Lower leg skin (tissue), 4 donors: ENCODE results near the gene AP1B1. TPM values are rescaled to one million over a fixed set of nuclear protein-coding genes. Genes with fewer than 3 reads are reported as not detected.
A peak's percentile ranks its signal among the peaks of the same experiment; 100 is the strongest.
"Not testable (repeated sequence)": the region's sequence is repeated elsewhere in the genome, so short reads cannot be mapped to it uniquely, and the experiment has no call there.

Source experiments
- DNase-seq, 2 donors: peaks; one replicate each; pipeline ENCODE4 v3.0.0-alpha.2; 2019; ENCODE audit warnings: low spot score in 2 of 2
- H3K4me3 ChIP-seq: fragments of 200-600 bp; sonication (generic); 2 replicates; pipeline ENCODE4 v1.5.1; 2017; ENCODE audit warnings: mild to moderate bottlenecking, low read depth; ENCODE audit not compliant: poor library complexity, severe bottlenecking
- POLR2A ChIP-seq, 2 donors: fragments of 450-650 bp; IDR thresholded peaks; one replicate each; pipeline ENCODE4 v1.6.1; 2016 to 2017; ENCODE audit warnings: antibody characterized with exemption in 2 of 2, mild to moderate bottlenecking in 1 of 2, moderate library complexity in 1 of 2
- WGBS, 2 donors: methylation state at CpG; one replicate each; pipeline ENCODE4 v1.1.5; 2018; 5-methylcytosine and 5-hydroxymethylcytosine counted together
- intact Hi-C: fragments of 100-400 bp; cut with DNase I; formaldehyde crosslinking; loops from one replicate; pipeline ENCODE4 v1.15.0; 2023; ENCODE audit warnings: low total_unique reads
- total RNA-seq, 4 donors: library from RNA; depleted of rRNA; stranded (reverse); fragments of >200 nt; gene quantifications; one replicate each; pipeline ENCODE4 v1.1.0, GENCODE V29; 2016
- TF ChIP-seq, protein P1 (sequence below), 3 donors: fragments of 450-650 bp; IDR thresholded peaks; one replicate each; pipeline ENCODE4 v1.5.1; 2016; ENCODE audit warnings: antibody characterized with exemption in 3 of 3, mild to moderate bottlenecking in 3 of 3, moderate library complexity in 2 of 3

AP1B1 gene
- total RNA-seq, 4 donors from 2014 or later, result 65.4 to 95.5 (median 79.0) TPM

DNA sequence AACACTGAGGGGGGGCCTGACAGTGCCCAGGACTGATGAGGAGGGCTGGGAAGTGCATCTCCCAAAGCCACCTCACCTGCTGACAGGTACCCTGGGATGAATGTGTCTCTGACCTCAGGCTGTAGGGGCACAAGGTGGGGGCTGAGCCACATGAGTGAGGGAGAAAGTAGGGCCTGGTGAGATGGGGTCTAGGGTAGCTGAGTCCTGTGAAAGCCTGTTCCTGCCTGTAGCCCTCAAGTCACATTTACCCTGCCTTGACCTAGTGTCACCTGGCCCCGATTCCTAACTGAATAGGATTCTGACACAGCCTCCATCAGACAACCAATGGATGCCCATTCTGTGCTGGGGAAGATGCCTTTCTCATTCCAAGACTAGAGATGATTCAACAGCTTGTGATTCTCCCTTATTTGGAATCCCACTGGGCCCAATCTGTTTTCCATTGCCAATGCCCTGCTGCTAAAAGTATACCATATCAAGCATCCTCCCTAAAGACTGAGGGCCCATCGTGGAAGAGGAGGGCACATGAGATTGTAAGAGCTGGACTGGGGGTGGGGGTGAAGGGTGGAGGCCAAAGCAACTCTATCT, 38.9 kb upstream of the AP1B1 start:
- WGBS, 2 donors, result 73 to 80% methylated on average over 2 of the region's 2 CpGs
- intact Hi-C loops, result no loop called here

DNA sequence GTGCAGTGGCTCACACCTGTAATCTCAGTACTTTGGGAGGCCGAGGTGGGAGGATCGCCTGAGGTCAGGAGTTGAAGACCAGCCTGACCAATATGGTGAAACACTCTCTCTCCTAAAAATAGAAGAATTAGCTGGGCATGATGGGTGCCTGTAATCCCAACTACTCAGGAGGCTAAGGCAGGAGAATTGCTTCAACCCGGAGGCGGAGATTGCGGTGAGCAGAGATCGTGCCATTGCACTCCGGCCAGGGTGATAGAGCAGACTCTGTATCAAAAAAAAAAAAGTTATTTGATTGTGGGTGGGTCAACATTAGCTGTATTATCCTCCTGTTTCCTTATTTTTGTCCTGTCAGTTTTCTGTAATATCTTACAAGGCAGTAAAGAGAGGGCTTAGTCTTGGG, 38.1 kb upstream of the AP1B1 start:
- TF ChIP-seq, protein P1, sequence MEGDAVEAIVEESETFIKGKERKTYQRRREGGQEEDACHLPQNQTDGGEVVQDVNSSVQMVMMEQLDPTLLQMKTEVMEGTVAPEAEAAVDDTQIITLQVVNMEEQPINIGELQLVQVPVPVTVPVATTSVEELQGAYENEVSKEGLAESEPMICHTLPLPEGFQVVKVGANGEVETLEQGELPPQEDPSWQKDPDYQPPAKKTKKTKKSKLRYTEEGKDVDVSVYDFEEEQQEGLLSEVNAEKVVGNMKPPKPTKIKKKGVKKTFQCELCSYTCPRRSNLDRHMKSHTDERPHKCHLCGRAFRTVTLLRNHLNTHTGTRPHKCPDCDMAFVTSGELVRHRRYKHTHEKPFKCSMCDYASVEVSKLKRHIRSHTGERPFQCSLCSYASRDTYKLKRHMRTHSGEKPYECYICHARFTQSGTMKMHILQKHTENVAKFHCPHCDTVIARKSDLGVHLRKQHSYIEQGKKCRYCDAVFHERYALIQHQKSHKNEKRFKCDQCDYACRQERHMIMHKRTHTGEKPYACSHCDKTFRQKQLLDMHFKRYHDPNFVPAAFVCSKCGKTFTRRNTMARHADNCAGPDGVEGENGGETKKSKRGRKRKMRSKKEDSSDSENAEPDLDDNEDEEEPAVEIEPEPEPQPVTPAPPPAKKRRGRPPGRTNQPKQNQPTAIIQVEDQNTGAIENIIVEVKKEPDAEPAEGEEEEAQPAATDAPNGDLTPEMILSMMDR (IDR thresholded peaks at IDR 0.05), result no peak
- TF ChIP-seq POLR2A (IDR thresholded peaks at IDR 0.05), result no peak
- no peak overlapping the region for H3K4me3 ChIP-seq
- intact Hi-C loops, result no loop called here
- DNase-seq, result no peak
- WGBS, 2 donors, result 92 to 93% methylated on average over 7 of the region's 7 CpGs

More for the DNA sequence above, 38.9 kb upstream of the AP1B1 start:
- H3K4me3 ChIP-seq, result no peak overlapping the region
- TF ChIP-seq POLR2A (IDR thresholded peaks at IDR 0.05), result no peak
- TF ChIP-seq, protein P1 (IDR thresholded peaks at IDR 0.05), result no peak
- DNase-seq, result peak in 1 of 2 donors; percentile 54

DNA sequence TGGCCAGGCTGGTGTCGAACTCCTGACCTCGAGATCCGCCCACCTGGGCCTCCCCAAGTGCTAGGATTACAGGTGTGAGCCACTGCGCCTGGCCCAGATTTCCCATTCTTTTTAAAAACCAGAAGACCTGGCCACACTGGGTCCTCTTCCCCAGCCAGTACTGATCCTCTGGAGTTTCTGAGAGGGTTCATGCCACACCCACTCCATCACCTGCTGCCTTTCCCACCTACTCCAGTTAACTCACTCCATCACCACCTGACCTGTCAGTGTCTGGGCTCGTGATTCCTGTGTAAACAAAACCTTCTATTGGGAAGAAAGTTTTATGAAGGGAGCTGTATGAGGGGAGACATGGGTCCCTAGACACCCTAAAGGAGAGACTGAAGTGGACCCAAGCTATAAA, 30.3 kb upstream of the AP1B1 start:
- H3K4me3 ChIP-seq, intact Hi-C loops, DNase-seq: not testable (repeated sequence)
- WGBS, 2 donors, result 73 to 75% methylated on average over 5 of the region's 5 CpGs

DNA sequence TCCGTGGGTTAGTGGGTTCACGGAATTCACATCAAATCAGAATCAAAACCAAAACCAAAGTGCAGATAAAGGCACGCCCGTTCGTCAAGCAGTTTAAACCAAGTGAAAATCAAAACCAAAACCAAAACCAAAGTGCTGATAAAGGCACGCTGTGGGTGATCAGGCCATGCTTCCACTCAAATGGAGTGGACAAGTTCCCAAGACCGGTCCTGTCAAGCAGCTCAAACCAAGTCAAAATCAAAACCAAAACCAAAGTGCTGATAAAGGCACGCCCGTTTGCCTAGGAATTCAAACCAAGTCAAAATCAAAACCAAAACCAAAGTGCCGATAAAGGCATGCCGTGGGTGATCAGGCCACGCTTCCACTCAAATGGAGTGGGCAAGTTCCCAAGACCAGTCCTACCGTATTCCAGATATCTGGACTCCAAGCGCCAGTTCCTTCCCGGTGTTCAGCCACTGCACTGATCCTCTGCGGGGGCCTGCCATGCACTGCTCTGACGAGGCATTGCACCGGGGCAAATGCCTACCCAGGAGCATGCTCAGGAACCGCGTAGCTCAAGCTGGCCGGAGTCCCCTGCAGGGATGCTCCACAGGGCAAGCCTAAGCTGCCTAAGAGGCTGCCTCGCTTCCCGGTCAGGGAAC, 26.7 kb upstream of the AP1B1 start:
- peak in 1 of 2 donors; percentile 80 for DNase-seq
- 51 to 52% methylated on average over 20 to 22 of the region's 23 CpGs for whole genome bisulfite sequencing, 2 donors
- intact Hi-C loops, H3K4me3 ChIP-seq: not testable (repeated sequence)

DNA sequence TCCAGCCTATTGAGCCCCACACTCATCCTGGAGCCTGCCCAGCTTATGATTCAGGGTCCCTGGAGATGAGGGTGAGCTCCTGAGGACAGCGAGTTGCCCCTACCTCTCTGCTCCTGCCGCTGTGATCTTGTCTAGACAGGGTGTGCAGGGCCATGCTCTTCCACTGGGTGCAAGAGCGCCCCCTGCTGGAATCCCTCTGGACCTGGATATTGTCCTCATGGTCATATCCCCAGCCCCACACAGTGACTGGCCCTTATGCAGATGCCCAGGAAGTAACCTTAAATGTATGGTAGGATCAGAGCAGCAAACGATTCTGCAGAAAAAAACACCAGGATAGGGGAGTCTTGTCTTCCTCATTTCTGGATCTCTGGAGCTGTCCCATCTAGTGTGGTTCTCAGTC, 24.4 kb upstream of the AP1B1 start:
- whole genome bisulfite sequencing, 2 donors, result 29 to 36% methylated on average over 1 to 4 of the region's 4 CpGs
- intact Hi-C loops, H3K4me3 ChIP-seq: not testable (repeated sequence)
- peak in 1 of 2 donors; percentile 18 for DNase-seq

DNA sequence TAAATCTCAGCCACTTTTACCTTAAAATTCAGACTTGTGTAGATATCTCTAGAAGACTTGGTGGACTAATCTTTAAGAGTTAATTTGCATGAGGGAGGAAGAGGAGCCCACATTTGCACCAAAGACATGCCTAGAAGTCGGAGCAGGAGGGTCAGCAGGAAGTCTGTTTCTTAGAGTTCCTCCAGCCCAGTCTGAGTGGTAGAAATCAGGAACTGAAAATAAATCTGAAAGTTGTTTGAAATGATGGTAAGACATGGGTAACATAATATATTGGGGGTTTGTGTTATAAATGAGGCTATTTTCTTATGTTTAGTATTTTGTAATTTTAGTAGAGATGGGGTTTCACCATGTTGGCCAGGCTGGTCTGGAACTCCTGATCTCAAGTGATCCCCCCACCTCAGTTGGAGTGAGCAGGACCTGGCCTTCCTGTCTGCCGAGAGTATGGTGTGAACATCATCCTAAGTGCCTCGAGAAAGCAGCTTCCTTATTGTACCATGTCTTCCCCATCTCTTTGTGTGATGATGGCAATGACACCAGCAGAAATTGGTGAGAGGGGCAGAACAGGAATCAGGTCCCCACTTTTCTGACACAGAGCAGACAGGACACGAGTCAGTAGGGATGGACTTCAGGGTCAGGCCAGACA, 23.3 kb upstream of the AP1B1 start:
- intact Hi-C loops, H3K4me3 ChIP-seq: not testable (repeated sequence)
- peak in 1 of 2 donors; percentile 23 for DNase-seq
- 59 to 75% methylated on average over 3 to 4 of the region's 4 CpGs for WGBS, 2 donors

DNA sequence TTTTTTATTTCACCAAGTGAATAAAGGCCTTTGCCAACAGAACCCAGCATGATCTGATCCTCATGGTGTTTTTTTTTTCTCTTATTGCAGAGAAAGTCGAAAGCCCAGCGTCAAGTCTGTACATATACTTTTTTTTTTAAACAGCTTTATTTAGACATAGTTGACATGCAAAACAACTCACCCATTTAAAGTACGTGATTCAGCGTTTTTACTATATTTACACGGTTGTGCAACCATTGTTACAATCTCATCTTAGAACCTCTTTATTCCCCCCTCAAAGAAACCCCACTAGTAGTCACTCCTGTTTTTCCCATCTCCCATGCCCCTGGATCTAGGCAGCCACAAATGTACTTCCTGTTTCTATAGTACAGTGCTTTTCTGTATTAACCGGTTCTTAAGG, 20.6 kb upstream of the AP1B1 start:
- intact Hi-C loops, result no loop called here
- DNase-seq, result no peak
- WGBS, 2 donors, result 31 to 41% methylated on average over 6 of the region's 6 CpGs
- H3K4me3 ChIP-seq, result no peak overlapping the region
- TF ChIP-seq POLR2A (IDR thresholded peaks at IDR 0.05), result no peak
- TF ChIP-seq, protein P1 (IDR thresholded peaks at IDR 0.05), result no peak

DNA sequence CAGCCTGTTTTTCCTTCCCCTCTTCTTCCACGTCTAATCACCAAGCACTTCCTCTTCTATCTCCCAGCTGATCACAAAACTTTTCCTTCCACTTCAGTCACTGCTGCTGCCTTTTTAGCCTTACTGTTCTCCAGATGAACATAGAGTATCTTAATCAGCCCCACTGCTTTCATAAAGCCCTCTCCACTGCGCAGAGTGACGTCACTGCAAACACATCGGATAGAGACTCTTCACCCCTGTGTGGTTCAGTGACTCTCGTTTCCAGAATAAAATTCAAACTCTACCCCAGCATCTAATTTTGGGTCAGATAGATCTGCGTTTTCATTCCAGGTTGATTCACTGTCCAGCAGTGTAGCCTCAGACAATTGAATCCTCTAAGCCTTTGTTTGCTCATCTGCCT, 13.2 kb upstream of the AP1B1 start:
- intact Hi-C loops, H3K4me3 ChIP-seq: not testable (repeated sequence)
- DNase-seq, result peak in 1 of 2 donors; percentile 40
- 82 to 83% methylated on average over 6 of the region's 6 CpGs for WGBS, 2 donors
